ENCODE results near the gene OTOS.

GRCh38 chr2:240098349-240098748 is 42.1 kb downstream of the OTOS start:
- TF ChIP-seq CTCF (CRISPR knock-in tag; IDR thresholded peaks at IDR 0.05), result no peak
- TF ChIP-seq NR2C2 (CRISPR knock-in tag; IDR thresholded peaks at IDR 0.05; ENCODE audit: borderline replicate concordance), result no peak
- TF ChIP-seq MAFG (CRISPR knock-in tag; IDR thresholded peaks at IDR 0.05), result no peak
- no peak for TF ChIP-seq KDM6A (CRISPR knock-in tag; IDR thresholded peaks at IDR 0.05; ENCODE audit: low read depth)
